PC-9 (cell line): Measurements from ENCODE around the gene ACTR10. TPM values are rescaled to one million over a fixed set of nuclear protein-coding genes. Genes with fewer than 3 reads are reported as not detected.
A peak's percentile ranks its signal among the peaks of the same experiment; 100 is the strongest.

Experiments
- BruUV-seq: library from RNA; stranded (reverse); fragments of 400-500 nt; replicated peaks from 2 replicates; lab custom pipeline; 2021; lab: Mats Ljungman, UMichigan
- CTCF ChIA-PET: fragments of 300-600 bp; sonication (Branson Sonifier 250); formaldehyde crosslinking; loops from one replicate; lab custom pipeline; 2022; ENCODE audit warnings: antibody characterized with exemption; lab: Charles Lee
- POLR2A ChIA-PET: fragments of 300-600 bp; sonication (Branson Sonifier 250); formaldehyde crosslinking; loops from one replicate; lab custom pipeline; 2022; ENCODE audit warnings: antibody characterized with exemption; ENCODE audit not compliant: unreplicated experiment; lab: Charles Lee
- DNase-seq, 2 experiments: peaks; one replicate each; pipeline versions ENCODE4 v3.0.0 to v3.0.0-alpha.2; 2015 to 2022; ENCODE audit warnings: mixed read lengths in 1 of 2
- H2AFZ ChIP-seq: fragments of 200-600 bp; sonication (generic); 2 replicates; pipeline ENCODE4 v1.8.1; 2017; ENCODE audit warnings: antibody characterized with exemption
- H3F3A ChIP-seq: fragments of 200-600 bp; sonication (generic); 2 replicates; pipeline ENCODE4 v1.8.1; 2017; ENCODE audit warnings: antibody characterized with exemption, mild to moderate bottlenecking, low read depth; ENCODE audit not compliant: insufficient read depth
- H3K27ac ChIP-seq: fragments of 200-600 bp; sonication (generic); 2 replicates; pipeline ENCODE4 v1.6.1; 2016; ENCODE audit warnings: mixed run types
- H3K27me3 ChIP-seq: fragments of 200-600 bp; sonication (generic); 2 replicates; pipeline ENCODE4 v1.6.1; 2016; ENCODE audit warnings: low read depth, mixed run types; ENCODE audit not compliant: insufficient read depth
- H3K36me3 ChIP-seq: fragments of 200-600 bp; sonication (generic); 2 replicates; pipeline ENCODE4 v1.6.1; 2016; ENCODE audit warnings: low read depth, mixed run types
- H3K4me1 ChIP-seq: fragments of 200-600 bp; sonication (generic); replicated peaks from 2 replicates; pipeline ENCODE4 v1.6.1; 2016; ENCODE audit warnings: mixed run types; ENCODE audit not compliant: insufficient read depth
- H3K4me2 ChIP-seq: fragments of 200-600 bp; sonication (generic); 2 replicates; pipeline ENCODE4 v1.6.1; 2017; ENCODE audit warnings: mixed run types
- H3K4me3 ChIP-seq: fragments of 200-600 bp; sonication (generic); 2 replicates; pipeline ENCODE4 v1.6.1; 2016; ENCODE audit warnings: mixed run types
- H3K79me2 ChIP-seq: fragments of 200-600 bp; sonication (generic); 2 replicates; pipeline ENCODE4 v1.6.1; 2017; ENCODE audit warnings: low read depth, mixed run types
- H3K9me2 ChIP-seq: fragments of 200-600 bp; sonication (generic); 2 replicates; pipeline ENCODE4 v1.8.1; 2017; ENCODE audit warnings: mild to moderate bottlenecking; ENCODE audit not compliant: insufficient read depth
- H3K9me3 ChIP-seq: fragments of 200-600 bp; sonication (generic); 2 replicates; pipeline ENCODE4 v1.8.1; 2016; ENCODE audit warnings: low read depth; ENCODE audit not compliant: insufficient read depth
- H4K20me1 ChIP-seq: fragments of 200-600 bp; sonication (generic); 2 replicates; pipeline ENCODE4 v1.8.1; 2017; ENCODE audit not compliant: insufficient read depth
- EZH2 ChIP-seq: fragments of 200-600 bp; sonication (generic); IDR thresholded peaks from 2 replicates; pipeline ENCODE4 v1.8.0; 2017; ENCODE audit warnings: antibody characterized with exemption, low read depth
- intact Hi-C: fragments of 100-400 bp; cut with micrococcal nuclease; formaldehyde crosslinking; loops from one replicate; pipeline ENCODE4 v1.10.0; 2022; ENCODE audit not compliant: unreplicated experiment
- total RNA-seq: library from RNA; stranded (reverse); gene quantifications from 2 replicates; pipeline ENCODE4 v1.2.3, GENCODE V29; 2021
- TF ChIP-seq, protein P1 (sequence below): fragments of 200-600 bp; sonication (generic); conservative IDR thresholded peaks from 2 replicates; pipeline ENCODE4 v1.6.1; 2017; ENCODE audit warnings: mixed run types, antibody characterized with exemption, mild to moderate bottlenecking, moderate library complexity

Gene ACTR10
- total RNA-seq, 1 experiment from 2014 or later = 36.3 TPM

DNA sequence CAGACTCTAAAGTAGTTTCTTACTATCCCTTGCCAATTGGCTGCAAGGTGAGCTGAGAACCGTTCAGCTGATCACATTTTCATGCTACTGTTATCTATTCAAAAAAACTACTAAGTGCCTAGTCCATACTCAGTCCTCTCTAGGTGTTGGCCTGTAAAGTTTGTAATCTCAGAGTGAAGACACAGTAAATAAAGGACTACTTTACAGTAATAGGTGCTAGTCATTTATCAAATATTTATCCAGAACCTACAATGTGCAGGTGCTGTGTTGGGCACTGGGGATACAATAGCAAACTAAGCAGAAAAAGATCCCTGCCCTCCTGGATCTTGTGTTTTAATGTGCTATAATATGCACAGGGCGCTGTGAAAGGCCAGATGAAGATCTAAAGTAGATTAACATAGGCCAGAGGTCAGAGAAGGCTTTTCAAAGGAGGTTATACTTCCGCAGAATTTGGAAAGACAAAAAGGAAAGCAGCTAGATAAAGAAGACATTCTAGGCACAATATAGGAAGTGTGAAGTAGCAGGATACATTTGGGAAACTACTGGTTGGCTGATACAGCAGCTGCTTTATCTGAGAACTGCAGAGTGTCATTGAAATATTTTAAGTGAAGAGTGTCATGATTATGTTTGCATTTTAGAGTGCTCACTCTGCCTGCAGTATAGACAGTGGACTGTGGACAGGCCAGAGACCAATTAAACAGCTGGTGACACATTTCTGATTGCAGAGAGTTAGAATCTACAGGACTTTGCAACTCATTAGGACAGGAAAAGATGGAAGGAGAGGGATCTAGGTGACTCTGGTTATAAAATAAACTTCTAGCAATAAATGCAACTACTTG, 8.0 kb upstream of the ACTR10 start:
- DNase-seq = no peak
- no peak for TF ChIP-seq EZH2
- TF ChIP-seq, protein P1, sequence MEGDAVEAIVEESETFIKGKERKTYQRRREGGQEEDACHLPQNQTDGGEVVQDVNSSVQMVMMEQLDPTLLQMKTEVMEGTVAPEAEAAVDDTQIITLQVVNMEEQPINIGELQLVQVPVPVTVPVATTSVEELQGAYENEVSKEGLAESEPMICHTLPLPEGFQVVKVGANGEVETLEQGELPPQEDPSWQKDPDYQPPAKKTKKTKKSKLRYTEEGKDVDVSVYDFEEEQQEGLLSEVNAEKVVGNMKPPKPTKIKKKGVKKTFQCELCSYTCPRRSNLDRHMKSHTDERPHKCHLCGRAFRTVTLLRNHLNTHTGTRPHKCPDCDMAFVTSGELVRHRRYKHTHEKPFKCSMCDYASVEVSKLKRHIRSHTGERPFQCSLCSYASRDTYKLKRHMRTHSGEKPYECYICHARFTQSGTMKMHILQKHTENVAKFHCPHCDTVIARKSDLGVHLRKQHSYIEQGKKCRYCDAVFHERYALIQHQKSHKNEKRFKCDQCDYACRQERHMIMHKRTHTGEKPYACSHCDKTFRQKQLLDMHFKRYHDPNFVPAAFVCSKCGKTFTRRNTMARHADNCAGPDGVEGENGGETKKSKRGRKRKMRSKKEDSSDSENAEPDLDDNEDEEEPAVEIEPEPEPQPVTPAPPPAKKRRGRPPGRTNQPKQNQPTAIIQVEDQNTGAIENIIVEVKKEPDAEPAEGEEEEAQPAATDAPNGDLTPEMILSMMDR = no peak
- CTCF ChIA-PET = no interaction called here
- H3K9me2 ChIP-seq = no peaks in the 10 kb centered on the region
- no peaks in the 10 kb centered on the region for H3K4me1 ChIP-seq
- no peak overlapping the region for H3K4me3 ChIP-seq
- no TSS peak for BruUV-seq
- H3K9me3 ChIP-seq = no peaks in the 10 kb centered on the region
- intact Hi-C loops = no loop called here
- no peaks in the 10 kb centered on the region for H3F3A ChIP-seq
- H3K27ac ChIP-seq = no peak overlapping the region
- H3K36me3 ChIP-seq = no peaks in the 10 kb centered on the region
- no peak overlapping the region for H2AFZ ChIP-seq
- no peaks in the 10 kb centered on the region for H3K27me3 ChIP-seq
- no peaks in the 10 kb centered on the region for H3K79me2 ChIP-seq
- no peaks in the 10 kb centered on the region for H4K20me1 ChIP-seq
- POLR2A ChIA-PET = no interaction called here
- no peak overlapping the region for H3K4me2 ChIP-seq

DNA sequence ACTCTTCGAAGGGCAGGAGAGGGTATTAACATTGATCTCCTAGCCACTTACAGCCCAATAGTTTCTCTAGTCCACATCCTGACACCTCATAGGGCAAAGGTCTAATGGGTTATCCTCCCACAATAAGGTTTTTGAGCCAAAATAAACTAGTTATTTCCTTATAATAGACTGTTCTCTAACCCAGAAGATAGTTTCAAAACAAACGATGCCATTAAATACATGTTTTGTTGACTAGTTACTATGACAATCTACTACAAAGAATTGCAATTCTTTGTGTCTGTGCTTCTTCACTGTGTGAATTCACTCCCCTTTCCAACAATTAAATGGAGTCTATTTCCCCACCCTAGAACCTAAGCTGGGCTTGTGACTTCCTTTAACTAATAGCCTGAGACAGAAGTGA, 6.4 kb upstream of the ACTR10 start:
- H2AFZ ChIP-seq = no peak overlapping the region
- H3K9me3 ChIP-seq = no peaks in the 10 kb centered on the region
- no peaks in the 10 kb centered on the region for H3F3A ChIP-seq
- BruUV-seq = no TSS peak
- no peak overlapping the region for H3K4me2 ChIP-seq
- DNase-seq = no peak
- H4K20me1 ChIP-seq = no peaks in the 10 kb centered on the region
- H3K36me3 ChIP-seq = no peaks in the 10 kb centered on the region
- H3K27me3 ChIP-seq = no peaks in the 10 kb centered on the region
- H3K4me1 ChIP-seq = 0 out of 2 replicates have a peak, but pooled peaks cover under 1% of the 10 kb centered on the region
- no peak for TF ChIP-seq EZH2
- TF ChIP-seq, protein P1 = no peak
- H3K27ac ChIP-seq = no peak overlapping the region
- ChIA-PET POLR2A (no interaction called here), CTCF (no interaction called here)
- H3K4me3 ChIP-seq = no peak overlapping the region
- intact Hi-C loops = no loop called here
- no peaks in the 10 kb centered on the region for H3K79me2 ChIP-seq
- no peaks in the 10 kb centered on the region for H3K9me2 ChIP-seq

- 0 out of 2 replicates have a peak overlapping the region, but pooled peaks have one; percentile 14 for H2AFZ ChIP-seq
- no TSS peak for BruUV-seq
These were observed 3.8 kb upstream of the ACTR10 start for GRCh38 chr14:58196198-58196597.

More at GRCh38 chr14:58196198-58196597, 3.8 kb upstream of the ACTR10 start:
- Histone ChIP-seq H3K27me3 (no peaks in the 10 kb centered on the region), H4K20me1 (no peaks in the 10 kb centered on the region), H3K9me3 (no peaks in the 10 kb centered on the region), H3K27ac (no peak overlapping the region), H3K4me1 (peaks cover 14% of the 10 kb centered on the region), H3K4me3 (no peak overlapping the region), H3K79me2 (peaks cover 10% of the 10 kb centered on the region), H3F3A (0 out of 2 replicates have a peak, but pooled peaks cover 3% of the 10 kb centered on the region), H3K36me3 (no peaks in the 10 kb centered on the region), H3K9me2 (no peaks in the 10 kb centered on the region), H3K4me2 (no peak overlapping the region)
- intact Hi-C loops = no loop called here
- TF ChIP-seq EZH2 = no peak
- TF ChIP-seq, protein P1 = no peak
- ChIA-PET CTCF (no interaction called here), POLR2A (interaction anchor here (0.7 kb wide), 1 partner anchor 359 kb away, joined by 3 read pairs; no protein-coding TSS in a partner anchor)
- DNase-seq = no peak
